ENCODE measurements around the gene EPS8L2. TPM values are rescaled to one million over a fixed set of nuclear protein-coding genes. Genes with fewer than 3 reads are reported as not detected.

EPS8L2 gene
- total and polyA plus RNA-seq, 2 of the 13 experiments (the other 11 are each of a cell fraction or from before 2014, with no cell fraction given): 89.3 to 416 TPM

- TF ChIP-seq ZNF142 (CRISPR knock-in tag; IDR thresholded peaks at IDR 0.05): no peak; the same call in 1 of the 2 replicates
- TF ChIP-seq TRAFD1 (CRISPR knock-in tag; IDR thresholded peaks at IDR 0.05; ENCODE audit: borderline replicate concordance): no peak
- TF ChIP-seq CCDC6 (CRISPR knock-in tag; IDR thresholded peaks at IDR 0.05): no peak
- no peak for TF ChIP-seq RBAK (CRISPR knock-in tag; IDR thresholded peaks at IDR 0.05)
- TF ChIP-seq ZNF138 (CRISPR knock-in tag; IDR thresholded peaks at IDR 0.05; ENCODE audit: low read depth): peak; percentile 81; the same call in 1 of the 2 replicates
- TF ChIP-seq ZNF558 (CRISPR knock-in tag; IDR thresholded peaks at IDR 0.05; ENCODE audit: borderline replicate concordance): no peak; the same call in 1 of the 2 replicates
- TF ChIP-seq TBX2 (CRISPR knock-in tag; IDR thresholded peaks at IDR 0.05; ENCODE audit: borderline replicate concordance): peak; percentile 71
- TF ChIP-seq, protein P1, sequence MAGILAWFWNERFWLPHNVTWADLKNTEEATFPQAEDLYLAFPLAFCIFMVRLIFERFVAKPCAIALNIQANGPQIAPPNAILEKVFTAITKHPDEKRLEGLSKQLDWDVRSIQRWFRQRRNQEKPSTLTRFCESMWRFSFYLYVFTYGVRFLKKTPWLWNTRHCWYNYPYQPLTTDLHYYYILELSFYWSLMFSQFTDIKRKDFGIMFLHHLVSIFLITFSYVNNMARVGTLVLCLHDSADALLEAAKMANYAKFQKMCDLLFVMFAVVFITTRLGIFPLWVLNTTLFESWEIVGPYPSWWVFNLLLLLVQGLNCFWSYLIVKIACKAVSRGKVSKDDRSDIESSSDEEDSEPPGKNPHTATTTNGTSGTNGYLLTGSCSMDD (CRISPR knock-in tag; IDR thresholded peaks at IDR 0.05): no peak
- TF ChIP-seq, protein P2, sequence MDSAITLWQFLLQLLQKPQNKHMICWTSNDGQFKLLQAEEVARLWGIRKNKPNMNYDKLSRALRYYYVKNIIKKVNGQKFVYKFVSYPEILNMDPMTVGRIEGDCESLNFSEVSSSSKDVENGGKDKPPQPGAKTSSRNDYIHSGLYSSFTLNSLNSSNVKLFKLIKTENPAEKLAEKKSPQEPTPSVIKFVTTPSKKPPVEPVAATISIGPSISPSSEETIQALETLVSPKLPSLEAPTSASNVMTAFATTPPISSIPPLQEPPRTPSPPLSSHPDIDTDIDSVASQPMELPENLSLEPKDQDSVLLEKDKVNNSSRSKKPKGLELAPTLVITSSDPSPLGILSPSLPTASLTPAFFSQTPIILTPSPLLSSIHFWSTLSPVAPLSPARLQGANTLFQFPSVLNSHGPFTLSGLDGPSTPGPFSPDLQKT (CRISPR knock-in tag; IDR thresholded peaks at IDR 0.05; ENCODE audit: borderline replicate concordance): no peak
- peak; percentile 87 for TF ChIP-seq MAX (IDR thresholded peaks at IDR 0.05)
- peak; percentile 62; the same call in 1 of the 2 replicates for TF ChIP-seq ZMYM4 (CRISPR knock-in tag; IDR thresholded peaks at IDR 0.05)
- TF ChIP-seq NFIC (IDR thresholded peaks at IDR 0.05; ENCODE audit: low read length): no peak
- TF ChIP-seq HNRNPL (IDR thresholded peaks at IDR 0.05; ENCODE audit: low read depth, low read length): no peak
- TF ChIP-seq GZF1 (CRISPR knock-in tag; IDR thresholded peaks at IDR 0.05): no peak
- TF ChIP-seq ZNF75D (CRISPR knock-in tag; IDR thresholded peaks at IDR 0.05; ENCODE audit: borderline replicate concordance): no peak
- TF ChIP-seq SMC3 (IDR thresholded peaks at IDR 0.05; ENCODE audit: low read length): no peak
- TF ChIP-seq CBFB (CRISPR knock-in tag; IDR thresholded peaks at IDR 0.05): no peak
- TF ChIP-seq KAT8 (CRISPR knock-in tag; IDR thresholded peaks at IDR 0.05): no peak
These were observed 41.4 kb downstream of the EPS8L2 start, which contains the start of gene TALDO1 (continued) for GRCh38 chr11:747158-748006.

Measured in HepG2 (cell line).